Measurements from ENCODE around the gene SLC25A13. TPM values are rescaled to one million over a fixed set of nuclear protein-coding genes. Genes with fewer than 3 reads are reported as not detected.

The SLC25A13 gene
- total and polyA plus RNA-seq, 9 of the 15 experiments (the other 6 are each of a cell fraction or from before 2014, with no cell fraction given): 21.4 to 80.2 (median 58.7) TPM

DNA sequence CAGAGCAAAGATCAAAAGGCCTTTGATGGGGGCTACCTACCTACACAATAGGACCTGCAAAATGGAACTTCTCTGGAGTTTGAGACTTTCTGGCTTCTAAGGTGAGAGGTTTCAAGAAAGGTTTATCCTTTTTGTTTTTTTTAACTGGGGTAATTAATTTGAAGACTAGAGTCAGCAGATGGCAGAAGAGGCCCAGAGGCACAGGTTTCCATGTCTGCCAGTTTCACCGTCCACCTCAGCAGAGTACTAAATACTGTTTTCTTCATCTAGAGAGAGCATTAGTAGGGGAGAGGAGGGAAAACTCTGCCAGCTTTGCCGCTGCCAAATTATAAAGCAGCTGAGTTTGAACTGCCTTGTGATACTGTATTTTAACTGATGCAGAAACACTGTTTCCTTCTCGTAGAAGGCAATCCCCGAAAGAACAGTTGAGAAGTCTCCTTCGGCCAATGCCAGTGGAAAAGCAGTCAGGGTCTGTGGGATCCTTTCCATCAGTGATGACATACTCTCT is 138.7 kb downstream of the SLC25A13 start:
- Histone ChIP-seq H3K27me3 (ENCODE audit: control insufficient read depth in 2 of 2, insufficient read depth in 2 of 2, low read length in 2 of 2) (no peaks in the 10 kb centered on the region), H3K4me2 (ENCODE audit: insufficient read depth, low read length) (no peak overlapping the region), H3K9me3 (replicated peaks; ENCODE audit: control insufficient read depth, insufficient read depth, low read depth, low read length) (no peaks in the 10 kb centered on the region), H3K4me1 (replicated peaks in 1 of 2; ENCODE audit: control insufficient read depth in 2 of 2, insufficient read depth in 2 of 2, low read length in 2 of 2) (no peaks in the 10 kb centered on the region; a peak in 1 of 5 replicates), H3K9me1 (ENCODE audit: control insufficient read depth, insufficient read depth, low read length) (no peaks in the 10 kb centered on the region), H3K79me2 (ENCODE audit: control insufficient read depth, insufficient read depth, low read length) (no peaks in the 10 kb centered on the region), H3K36me3 (ENCODE audit: control insufficient read depth, insufficient read depth, low read length) (peaks cover 58% of the 10 kb centered on the region; the same call in 2 of the 3 replicates), H3K9ac (ENCODE audit: insufficient read depth in 1 of 2, low read depth in 2 of 2, low read length in 2 of 2) (no peak overlapping the region), H4K20me1 (replicated peaks; ENCODE audit: control insufficient read depth, insufficient read depth, low read length) (no peaks in the 10 kb centered on the region), H3K4me3 (no peak overlapping the region), H2AFZ (ENCODE audit: low read depth, low read length) (no peak overlapping the region), H3K27ac (ENCODE audit: extremely low read depth, low read depth, low read length) (no peak overlapping the region)
- FAIRE-seq: no peak
- no peak for ATAC-seq
- TF ChIP-seq STAT5A (IDR thresholded peaks at IDR 0.05; ENCODE audit: borderline replicate concordance, low read length) (no peak), RAD21 (CRISPR knock-in tag; conservative IDR thresholded peaks at IDR 0.05 in 1 of 2, IDR thresholded peaks at IDR 0.05 in 1 of 2) (peak in 1 of 2 experiments; percentile 36; a peak in 1 of 4 replicates), FOS (IDR thresholded peaks at IDR 0.05; ENCODE audit: extremely low read depth, insufficient read length) (no peak)
- TF ChIP-seq, protein P1, sequence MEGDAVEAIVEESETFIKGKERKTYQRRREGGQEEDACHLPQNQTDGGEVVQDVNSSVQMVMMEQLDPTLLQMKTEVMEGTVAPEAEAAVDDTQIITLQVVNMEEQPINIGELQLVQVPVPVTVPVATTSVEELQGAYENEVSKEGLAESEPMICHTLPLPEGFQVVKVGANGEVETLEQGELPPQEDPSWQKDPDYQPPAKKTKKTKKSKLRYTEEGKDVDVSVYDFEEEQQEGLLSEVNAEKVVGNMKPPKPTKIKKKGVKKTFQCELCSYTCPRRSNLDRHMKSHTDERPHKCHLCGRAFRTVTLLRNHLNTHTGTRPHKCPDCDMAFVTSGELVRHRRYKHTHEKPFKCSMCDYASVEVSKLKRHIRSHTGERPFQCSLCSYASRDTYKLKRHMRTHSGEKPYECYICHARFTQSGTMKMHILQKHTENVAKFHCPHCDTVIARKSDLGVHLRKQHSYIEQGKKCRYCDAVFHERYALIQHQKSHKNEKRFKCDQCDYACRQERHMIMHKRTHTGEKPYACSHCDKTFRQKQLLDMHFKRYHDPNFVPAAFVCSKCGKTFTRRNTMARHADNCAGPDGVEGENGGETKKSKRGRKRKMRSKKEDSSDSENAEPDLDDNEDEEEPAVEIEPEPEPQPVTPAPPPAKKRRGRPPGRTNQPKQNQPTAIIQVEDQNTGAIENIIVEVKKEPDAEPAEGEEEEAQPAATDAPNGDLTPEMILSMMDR (IDR thresholded peaks at IDR 0.05 in 2 of 3, conservative IDR thresholded peaks at IDR 0.05 in 1 of 3; ENCODE audit: insufficient read depth in 2 of 3, low read depth in 1 of 3, low read length in 3 of 3): peak in 1 of 3 experiments; percentile 30; a peak in 1 of 6 replicates
- no TSS peak for BruUV-seq (replicated peaks)
- ChIA-PET CTCF (ENCODE audit: low intra/inter-chr PET ratio) (no interaction called here), POLR2A (no interaction called here)
- DNase-seq (ENCODE audit: extremely low read depth in 1 of 4, low spot score in 3 of 4): no peak
- 94% methylated on average over 5 of the region's 5 CpGs for WGBS (ENCODE audit: insufficient coverage, low coverage, missing lambda C conversion rate)
- intact Hi-C loops (cut with micrococcal nuclease) (no loop called here), in situ Hi-C loops (cut with MboI) (no loop called here)

Measured in K562 (cell line).